ENCODE data around the gene RBPJ.
"Not testable (repeated sequence)": the region's sequence is repeated elsewhere in the genome, so short reads cannot be mapped to it uniquely, and the experiment has no call there.

RBPJ gene

GRCh38 chr4:26377328-26378311 is 56.8 kb downstream of the RBPJ start:
- DNase-seq, result no peak

- DNase-seq, result no peak
Measured at GRCh38 chr4:26379837-26380236, 59.0 kb downstream of the RBPJ start.

- no peak for DNase-seq
Measured at GRCh38 chr4:26380740-26381139, 59.9 kb downstream of the RBPJ start.

GRCh38 chr4:26384380-26385057 is 63.7 kb downstream of the RBPJ start:
- no peak for DNase-seq

- no peak for DNase-seq
Measured at GRCh38 chr4:26385690-26386089, 64.9 kb downstream of the RBPJ start.

GRCh38 chr4:26386386-26386785 is 65.6 kb downstream of the RBPJ start:
- DNase-seq, result no peak

- no peak for DNase-seq
Measured at GRCh38 chr4:26388671-26389070, 67.9 kb downstream of the RBPJ start.

GRCh38 chr4:26397086-26397485 is 76.3 kb downstream of the RBPJ start:
- DNase-seq, result no peak

- DNase-seq, result no peak
Measured at GRCh38 chr4:26400132-26400531, 79.3 kb downstream of the RBPJ start.

GRCh38 chr4:26402017-26402416 is 81.2 kb downstream of the RBPJ start:
- not testable (repeated sequence) for DNase-seq

GRCh38 chr4:26402458-26402857 is 81.6 kb downstream of the RBPJ start:
- no peak for DNase-seq

- no peak for DNase-seq
Measured at GRCh38 chr4:26404743-26405206, 84.0 kb downstream of the RBPJ start.

- no peak for DNase-seq
Measured at GRCh38 chr4:26406346-26406975, 85.6 kb downstream of the RBPJ start.

GRCh38 chr4:26407476-26407875 is 86.7 kb downstream of the RBPJ start:
- DNase-seq, result no peak

GRCh38 chr4:26410385-26411293 is 89.8 kb downstream of the RBPJ start:
- peak; percentile 6 for DNase-seq

GRCh38 chr4:26412381-26413372 is 91.9 kb downstream of the RBPJ start:
- DNase-seq, result no peak

GRCh38 chr4:26413582-26413981 is 92.8 kb downstream of the RBPJ start:
- DNase-seq, result no peak

- DNase-seq, result no peak
Measured at GRCh38 chr4:26418107-26418506, 97.3 kb downstream of the RBPJ start.

GRCh38 chr4:26418850-26419249 is 98.0 kb downstream of the RBPJ start:
- DNase-seq, result no peak

GRCh38 chr4:26420438-26420837 is 99.6 kb downstream of the RBPJ start:
- no peak for DNase-seq

GRCh38 chr4:26420913-26421312 is 100.1 kb downstream of the RBPJ start:
- DNase-seq, result no peak
